GM10266 (cell line): ENCODE results near the gene MACROH2A1.

Experiments
- DNase-seq: peaks from one replicate; pipeline ENCODE4 v3.0.0; 2012; ENCODE audit errors: extremely low spot score
- CTCF ChIP-seq: IDR thresholded peaks from 2 replicates; pipeline ENCODE4 v1.5.1; 2012; ENCODE audit warnings: mild to moderate bottlenecking, low read depth; ENCODE audit not compliant: control insufficient read depth, insufficient read depth; ENCODE audit errors: missing control alignments

MACROH2A1 gene

GRCh38 chr5:135395451-135395850 is 3.6 kb downstream of the MACROH2A1 start:
- no peak for TF ChIP-seq CTCF
- no peak for DNase-seq

- no peak for DNase-seq
- TF ChIP-seq CTCF = no peak
Measured at GRCh38 chr5:135394095-135394494, 4.9 kb downstream of the MACROH2A1 start.

DNA sequence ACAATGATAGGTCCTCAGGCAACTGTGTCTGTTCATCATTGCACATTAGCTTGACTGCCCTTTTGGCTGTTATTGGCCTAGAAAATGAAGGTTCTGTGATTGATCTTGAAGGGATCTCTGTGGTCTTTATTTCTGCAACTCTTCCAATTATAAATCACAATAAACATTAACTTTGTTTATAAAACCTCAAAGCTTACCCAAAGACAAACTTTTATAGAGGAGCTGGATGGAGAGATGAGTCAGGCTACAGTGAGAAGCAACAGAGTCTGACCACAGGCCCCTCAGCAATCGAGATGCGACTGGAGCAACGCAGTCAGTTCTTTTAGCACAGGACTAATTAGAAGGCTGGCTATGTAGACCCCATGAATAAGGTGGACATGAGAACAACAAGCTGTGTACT is 5.3 kb downstream of the MACROH2A1 start:
- no peak for DNase-seq
- no peak for TF ChIP-seq CTCF

GRCh38 chr5:135393229-135393628 is 5.8 kb downstream of the MACROH2A1 start:
- no peak for DNase-seq
- no peak for TF ChIP-seq CTCF

DNA sequence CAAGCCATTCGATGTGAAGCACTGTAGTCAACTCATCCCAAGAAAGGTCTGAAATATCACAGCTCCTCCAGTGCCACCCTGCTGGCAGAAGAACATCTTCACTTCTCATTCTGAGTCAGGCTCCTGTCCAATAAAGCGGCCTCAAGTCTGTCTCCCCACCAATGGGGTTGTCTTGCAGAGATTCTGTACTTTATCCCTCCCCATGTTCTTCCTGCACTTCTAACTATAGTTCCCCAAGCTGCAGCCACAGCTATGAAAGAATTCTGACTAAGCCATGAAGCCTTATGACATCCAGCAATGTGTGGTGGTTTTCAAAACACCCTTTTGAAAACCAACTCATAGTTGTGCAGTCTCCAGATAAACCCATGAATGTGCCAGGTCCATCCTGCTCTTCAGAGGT is 6.8 kb downstream of the MACROH2A1 start:
- TF ChIP-seq CTCF = no peak

DNA sequence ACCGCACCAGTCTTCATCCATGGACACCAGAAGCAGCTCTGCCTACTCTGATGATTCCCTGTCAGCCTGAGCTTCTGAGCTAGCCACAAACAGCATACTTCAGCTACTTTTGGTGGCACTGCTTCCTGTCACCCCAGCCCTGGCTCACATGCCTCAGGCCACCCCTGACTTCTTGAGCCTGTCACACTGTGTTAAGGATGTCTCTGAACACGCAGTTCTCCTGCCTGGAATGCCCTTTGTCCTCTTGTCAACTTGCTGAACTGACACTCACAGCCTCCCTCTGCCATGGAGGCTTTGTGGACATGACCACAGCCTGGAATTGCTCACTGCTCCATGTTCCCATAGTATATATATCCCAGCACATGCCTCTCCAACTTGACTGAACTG is 7.2 kb downstream of the MACROH2A1 start:
- no peak for DNase-seq
- TF ChIP-seq CTCF = no peak

More for the DNA sequence above, 6.8 kb downstream of the MACROH2A1 start:
- DNase-seq = no peak

DNA sequence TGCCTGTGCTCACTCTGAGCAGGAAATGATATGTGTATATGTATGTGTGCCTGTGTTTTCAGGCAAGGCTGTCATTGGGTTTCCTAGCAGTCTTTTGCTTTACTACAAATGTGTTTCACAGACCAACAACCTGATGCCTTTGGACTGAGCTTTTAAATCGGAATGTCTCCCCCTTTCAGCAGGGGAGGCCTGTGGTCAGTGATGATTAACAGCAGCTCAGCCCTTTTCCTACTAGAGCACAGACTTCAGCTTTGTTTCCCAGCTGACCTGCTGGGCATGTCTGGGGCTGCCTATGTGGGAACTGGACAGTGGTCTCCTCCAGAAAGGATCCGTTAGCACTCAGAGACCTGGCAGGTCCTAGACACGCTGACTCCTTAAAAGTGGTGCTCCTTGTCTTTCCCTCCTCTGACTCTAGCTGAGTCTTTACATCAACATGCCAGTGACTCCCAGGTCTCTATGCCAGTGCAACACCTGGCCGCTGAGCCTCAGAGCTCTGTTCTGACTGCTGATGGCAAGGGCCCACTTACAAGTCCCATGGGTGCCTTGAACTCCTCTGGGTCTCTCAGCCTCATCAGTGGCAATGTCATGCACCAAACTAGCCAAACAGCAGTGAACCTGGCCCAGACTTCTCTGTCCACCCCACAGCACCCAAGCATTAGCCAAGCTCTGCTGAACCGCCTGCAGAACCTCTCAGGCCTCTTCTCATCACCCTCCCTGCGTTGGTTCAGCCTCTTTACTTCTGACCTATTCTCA is 7.7 kb downstream of the MACROH2A1 start:
- no peak for DNase-seq

More for the DNA sequence above, 7.7 kb downstream of the MACROH2A1 start:
- TF ChIP-seq CTCF = no peak
